Measurements from ENCODE around the gene SOX10.

Gene SOX10

DNA sequence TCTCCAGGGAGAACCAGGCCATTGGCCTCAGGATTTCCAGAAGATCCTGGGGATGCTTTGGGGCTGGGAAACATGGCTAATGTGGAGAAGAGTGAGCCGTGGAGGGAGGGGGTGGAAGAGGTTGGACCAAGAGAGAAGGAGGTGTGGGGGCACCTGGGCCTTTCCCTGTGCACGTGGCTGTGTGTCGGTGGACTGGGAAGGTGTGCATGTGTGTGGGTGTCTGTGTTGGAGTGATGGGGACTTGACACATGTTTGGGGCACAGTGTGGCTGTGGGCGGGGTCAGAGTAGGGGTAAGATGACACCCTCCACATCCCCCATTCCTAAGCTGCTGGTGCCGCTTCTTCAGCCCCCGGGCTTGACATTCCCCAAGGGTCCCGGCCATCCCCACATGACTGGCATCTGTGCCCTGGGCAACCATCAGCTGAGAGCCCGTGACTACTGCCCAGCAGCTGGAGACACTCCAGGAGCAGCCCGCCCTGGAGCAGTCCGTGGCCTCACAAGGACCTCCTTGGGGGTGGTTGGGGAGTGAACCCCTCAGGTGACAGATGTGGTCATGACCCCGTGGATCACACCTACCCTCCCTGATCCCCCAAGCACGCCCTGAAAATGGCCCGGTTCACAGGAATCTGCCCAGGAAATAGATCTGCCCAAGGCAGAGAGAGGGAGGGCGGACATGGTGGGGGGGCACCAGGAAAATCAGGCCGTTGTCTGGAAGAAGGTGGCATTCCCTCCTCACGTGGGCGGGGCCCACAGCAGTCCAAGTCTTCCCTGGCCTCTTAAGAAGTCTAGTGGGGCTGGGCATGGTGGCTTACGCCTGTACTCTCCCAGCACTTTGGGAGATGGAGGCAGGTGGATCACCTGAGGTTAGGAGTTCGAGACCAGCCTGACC, 34.8 kb upstream of the SOX10 start:
- POLR2A ChIA-PET: interaction anchor here (1.1 kb wide), 1 partner anchor 15 kb away, joined by 4 read pairs; no protein-coding TSS in a partner anchor
- CTCF ChIA-PET: interaction anchor here (0.6 to 0.8 kb wide), 2 partner anchors 393 to 412 kb away, joined by 3 read pairs; no protein-coding TSS in a partner anchor
- Histone ChIP-seq H3K4me1 (ENCODE audit: control insufficient read depth, insufficient read depth, low read length) (no peaks in the 10 kb centered on the region), H3K4me3 (ENCODE audit: low read depth, low read length) (no peak overlapping the region), H3K27ac (ENCODE audit: extremely low read depth, low read depth, low read length) (no peak overlapping the region), H3K9me3 (ENCODE audit: control insufficient read depth, insufficient read depth, low read depth, low read length) (no peaks in the 10 kb centered on the region), H3K36me3 (ENCODE audit: control insufficient read depth in 2 of 2, insufficient read depth in 1 of 2, low read length in 2 of 2) (no peaks in the 10 kb centered on the region)
- TF ChIP-seq ZFP37 (tag by site-specific recombination; IDR thresholded peaks at IDR 0.05) (no peak), INSM2 (tag by site-specific recombination; IDR thresholded peaks at IDR 0.05) (no peak), ZFHX2 (tag by site-specific recombination; conservative IDR thresholded peaks at IDR 0.05) (peak; percentile 96), ZNF777 (tag by site-specific recombination; IDR thresholded peaks at IDR 0.05; ENCODE audit: borderline replicate concordance) (no peak), ELK4 (IDR thresholded peaks at IDR 0.05; ENCODE audit: borderline replicate concordance, low read depth, low read length) (no peak), EGR2 (tag by site-specific recombination; IDR thresholded peaks at IDR 0.05; ENCODE audit: low read depth) (peak; percentile 98), ZXDB (tag by site-specific recombination; IDR thresholded peaks at IDR 0.05) (no peak), MZF1 (tag by site-specific recombination; IDR thresholded peaks at IDR 0.05; ENCODE audit: borderline replicate concordance) (no peak), ZNF600 (tag by site-specific recombination; IDR thresholded peaks at IDR 0.05) (no peak), ZNF202 (tag by site-specific recombination; IDR thresholded peaks at IDR 0.05; ENCODE audit: borderline replicate concordance) (no peak), PRDM10 (tag by site-specific recombination; IDR thresholded peaks at IDR 0.05) (peak; percentile 62), ZFP69B (tag by site-specific recombination; IDR thresholded peaks at IDR 0.05) (peak; percentile 56), ZNF843 (tag by site-specific recombination; IDR thresholded peaks at IDR 0.05) (no peak), ZNF501 (tag by site-specific recombination; IDR thresholded peaks at IDR 0.05) (no peak)

DNA sequence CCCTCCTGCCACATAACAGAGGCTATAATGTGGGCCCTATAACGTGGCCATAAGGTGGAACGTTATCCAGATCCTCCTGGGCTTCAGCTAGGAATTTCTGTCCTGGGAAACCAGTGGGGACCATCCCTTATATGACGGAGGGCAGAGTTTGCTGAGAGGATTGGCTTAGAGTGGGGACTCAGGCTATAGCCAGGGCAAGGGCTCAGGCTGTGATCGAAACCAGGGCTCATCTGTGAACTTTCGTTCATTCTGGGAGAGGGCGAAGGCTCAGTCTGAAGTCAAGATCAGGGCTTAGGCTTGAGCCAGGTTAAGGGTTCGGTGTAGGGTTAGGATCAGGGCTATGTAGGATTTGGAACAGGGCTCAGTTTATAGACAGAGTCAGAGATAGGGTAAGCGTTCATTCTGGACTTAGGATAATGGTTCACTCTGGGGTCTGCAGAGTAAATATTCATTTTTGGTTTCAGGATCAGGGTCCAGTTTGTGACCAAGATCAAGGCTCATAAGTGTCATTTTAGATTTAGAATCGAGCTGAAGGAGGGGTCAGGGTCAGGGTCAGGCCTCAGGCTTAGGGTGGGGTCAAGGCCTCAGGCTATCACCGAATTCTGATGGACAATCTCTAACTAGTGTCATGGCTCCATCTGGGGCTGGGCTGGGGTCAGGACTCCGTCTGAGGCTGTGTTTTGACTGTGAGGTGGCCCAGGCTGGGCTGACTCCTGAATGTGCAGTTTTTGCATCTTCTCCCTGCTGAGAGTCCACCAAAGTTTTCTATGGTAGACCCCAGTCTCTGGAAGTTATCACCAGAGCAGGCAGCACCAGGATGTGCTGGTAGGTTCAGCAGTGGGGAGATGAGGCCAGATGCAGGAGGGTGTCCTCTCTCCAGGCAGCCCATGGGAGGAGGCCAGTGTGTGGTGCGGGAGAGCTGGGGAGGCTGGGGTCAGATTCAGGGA, 33.9 kb upstream of the SOX10 start:
- Histone ChIP-seq H3K4me1 (ENCODE audit: control insufficient read depth, insufficient read depth, low read length) (no peaks in the 10 kb centered on the region), H3K4me3 (ENCODE audit: low read depth, low read length) (no peak overlapping the region), H3K27ac (ENCODE audit: extremely low read depth, low read depth, low read length) (no peak overlapping the region), H3K36me3 (ENCODE audit: control insufficient read depth in 2 of 2, insufficient read depth in 1 of 2, low read length in 2 of 2) (no peaks in the 10 kb centered on the region), H3K9me3 (ENCODE audit: control insufficient read depth, insufficient read depth, low read depth, low read length) (no peaks in the 10 kb centered on the region)
- TF ChIP-seq ZNF140 (tag by site-specific recombination; IDR thresholded peaks at IDR 0.05) (no peak), ZNF24 (tag by site-specific recombination; IDR thresholded peaks at IDR 0.05) (no peak), ZBTB21 (tag by site-specific recombination; IDR thresholded peaks at IDR 0.05) (no peak), GLIS2 (tag by site-specific recombination; IDR thresholded peaks at IDR 0.05) (no peak)
- CTCF ChIA-PET: interaction anchor here (0.6 to 1.3 kb wide), 4 partner anchors 13 to 694 kb away, joined by 3 read pairs; no protein-coding TSS in a partner anchor
- POLR2A ChIA-PET: interaction anchor here (1.1 kb wide), 1 partner anchor 16 kb away, joined by 4 read pairs; no protein-coding TSS in a partner anchor
